Gastroesophageal sphincter (tissue), 4 donors: ENCODE data around the gene CTNND2. TPM values are rescaled to one million over a fixed set of nuclear protein-coding genes. Genes with fewer than 3 reads are reported as not detected.

Experiments used
- ATAC-seq: fragments of 150-250 bp; one replicate; pipeline ENCODE4 v1.9.1; 2016; ENCODE audit warnings: mild to moderate bottlenecking, moderate library complexity
- H3K27ac ChIP-seq, 4 donors: fragments of 200-600 bp; sonication (generic) in 3 of 4; 1 replicate in 3 of 4; 2 replicates in 1 of 4; pipeline ENCODE4 v1.5.1; 2016 to 2019
- H3K27me3 ChIP-seq: fragments of 200-600 bp; sonication (generic); one replicate; pipeline ENCODE4 v1.5.1; 2019
- H3K36me3 ChIP-seq, 2 donors: fragments of 200-600 bp; sonication (generic); one replicate each; pipeline ENCODE4 v1.5.1; 2019; ENCODE audit warnings: control low read depth in 1 of 2
- H3K4me1 ChIP-seq, 3 donors: fragments of 200-600 bp; sonication (generic); 1 replicate in 2 of 3; 2 replicates in 1 of 3; pipeline ENCODE4 v1.5.1; 2016 to 2019; ENCODE audit warnings: control low read depth in 2 of 3
- H3K4me3 ChIP-seq, 2 donors: fragments of 200-600 bp; sonication (generic); one replicate each; pipeline ENCODE4 v1.5.1; 2019; ENCODE audit warnings: mild to moderate bottlenecking in 1 of 2, moderate library complexity in 1 of 2
- H3K9me3 ChIP-seq, 3 donors: fragments of 200-600 bp; sonication (generic); one replicate each; pipeline ENCODE4 v1.5.1; 2017 to 2019; ENCODE audit warnings: control low read depth in 2 of 3
- CTCF ChIP-seq, 4 experiments: fragments of 200-600 bp in 2 of 4; fragments of 450-650 bp in 2 of 4; sonication (generic) in 1 of 4; IDR thresholded peaks; one replicate each; pipeline ENCODE4 v1.5.1; 2017 to 2019; ENCODE audit warnings: antibody characterized with exemption in 4 of 4, mild to moderate bottlenecking in 2 of 4, moderate library complexity in 2 of 4
- EP300 ChIP-seq: sonication (generic); formaldehyde crosslinking; IDR thresholded peaks from one replicate; pipeline ENCODE4 v1.6.1; 2017; ENCODE audit warnings: antibody characterized with exemption, mild to moderate bottlenecking
- POLR2A ChIP-seq, 2 donors: fragments of 450-650 bp; IDR thresholded peaks; one replicate each; pipeline ENCODE4 v1.6.1; 2017; ENCODE audit warnings: antibody characterized with exemption in 2 of 2, mild to moderate bottlenecking in 2 of 2, moderate library complexity in 1 of 2
- POLR2AphosphoS5 ChIP-seq: sonication (generic); formaldehyde crosslinking; IDR thresholded peaks from one replicate; pipeline ENCODE4 v1.6.1; 2017; ENCODE audit warnings: antibody characterized with exemption
- WGBS, 2 donors: methylation state at CpG; one replicate each; pipeline ENCODE4 v1.1.5; 2018; ENCODE audit warnings: low coverage in 1 of 2; 5-methylcytosine and 5-hydroxymethylcytosine counted together
- total RNA-seq, 4 donors: library from RNA; depleted of rRNA; stranded (reverse); fragments of >200 nt; gene quantifications; one replicate each; pipeline ENCODE4 v1.1.0, GENCODE V29; 2016

Gene CTNND2
- total RNA-seq, 4 donors from 2014 or later = 0.40 to 3.1 (median 1.9) TPM

DNA sequence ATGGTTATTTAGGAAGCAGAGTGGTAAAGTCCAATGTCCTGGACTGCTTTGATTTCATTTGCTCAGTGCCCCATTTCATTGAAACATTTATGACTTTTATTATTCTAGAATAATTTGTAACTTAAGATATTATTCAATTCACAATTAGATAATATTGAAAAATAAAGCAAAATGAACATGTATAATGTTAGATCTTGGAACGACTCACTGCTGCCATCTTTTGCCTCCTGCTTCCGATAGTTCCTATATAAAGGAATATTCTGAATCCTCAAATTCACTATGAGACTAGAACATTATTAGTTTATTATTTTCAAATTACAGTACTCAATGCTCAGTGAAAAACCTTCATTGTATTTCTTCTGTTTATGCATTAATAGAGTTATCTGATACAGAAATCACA, 2.3 kb upstream of the CTNND2 start:
- TF ChIP-seq POLR2AphosphoS5 (no peak), POLR2A (IDR thresholded peaks at IDR 0.05) (no peak), EP300 (no peak), CTCF (IDR thresholded peaks at IDR 0.05) (no peak)
- no peak for ATAC-seq
- H3K27me3 ChIP-seq = peaks cover 62% of the 10 kb centered on the region

DNA sequence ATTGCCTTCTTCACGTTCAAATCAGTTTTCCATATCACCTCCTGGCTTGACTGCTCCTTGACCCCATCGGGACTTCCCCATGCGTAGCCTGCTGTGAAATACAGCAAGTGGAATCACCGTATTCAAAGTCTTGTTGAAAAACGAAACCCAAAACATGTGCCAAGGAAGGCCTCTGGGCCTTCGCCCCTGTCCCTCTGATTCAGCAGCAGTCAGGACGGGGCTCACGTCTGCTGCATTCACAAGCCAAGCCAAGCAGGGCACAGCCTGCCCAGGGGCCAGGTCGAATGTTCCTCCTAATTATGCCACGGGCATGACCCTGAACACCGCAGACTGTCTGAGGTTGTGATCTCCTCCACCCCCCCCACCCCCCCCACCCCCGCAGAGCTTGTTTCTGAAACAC, 960 bp upstream of the CTNND2 start:
- no peaks in the 10 kb centered on the region for H3K36me3 ChIP-seq
- TF ChIP-seq POLR2A (IDR thresholded peaks at IDR 0.05) = no peak
- peaks cover 58% of the 10 kb centered on the region for H3K27me3 ChIP-seq
- no peak overlapping the region for H3K27ac ChIP-seq
- no peak overlapping the region for H3K4me3 ChIP-seq
- WGBS, 2 donors = 21 to 30% methylated on average over 5 to 6 of the region's 12 CpGs
- H3K4me1 ChIP-seq = peaks cover 0 to 9% (median 0%) of the 10 kb centered on the region in 3 donors
- no peak for ATAC-seq
- H3K9me3 ChIP-seq = no peaks in the 10 kb centered on the region

More for the DNA sequence above, 2.3 kb upstream of the CTNND2 start:
- Histone ChIP-seq H3K36me3 (no peaks in the 10 kb centered on the region), H3K27ac (no peak overlapping the region), H3K9me3 (no peaks in the 10 kb centered on the region), H3K4me3 (no peak overlapping the region), H3K4me1 (peaks cover 0 to 9% (median 0%) of the 10 kb centered on the region in 3 donors)
- 29 to 35% methylated on average over 2 of the region's 2 CpGs for WGBS, 2 donors

DNA sequence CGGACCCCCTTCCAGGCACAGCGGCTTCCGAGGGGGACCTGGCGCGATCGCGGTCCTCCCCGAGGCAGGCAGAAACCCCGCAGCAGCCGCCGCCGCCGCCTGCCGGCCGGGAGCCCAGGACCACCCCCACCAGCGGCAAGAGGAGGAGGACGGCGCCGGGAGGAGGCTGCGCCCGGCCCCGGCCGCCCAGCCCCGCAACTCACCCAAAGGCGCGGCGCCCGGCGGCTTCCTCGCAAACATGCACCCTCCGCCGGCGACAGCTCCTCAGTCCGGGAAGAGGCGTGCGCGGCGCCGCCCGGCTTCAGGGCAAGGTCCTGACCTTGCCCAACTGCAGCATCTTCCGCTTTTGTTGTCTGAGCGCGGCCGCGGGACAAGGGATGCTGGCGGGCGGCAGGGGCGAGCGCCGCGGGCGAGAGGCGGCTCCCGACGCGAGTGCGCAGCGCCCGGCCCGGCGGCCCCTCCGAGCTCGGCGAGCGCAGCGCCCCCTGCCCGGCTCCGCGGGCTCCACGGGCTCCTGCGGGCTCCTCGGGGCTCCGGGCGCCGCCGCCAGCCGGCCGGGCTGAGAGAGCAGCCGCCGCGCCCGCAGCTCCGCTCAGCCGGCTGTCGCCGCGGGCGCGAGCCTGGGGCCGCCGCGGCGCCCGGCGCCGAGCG, 507 bp downstream of the CTNND2 start:
- Histone ChIP-seq H3K27ac (peak overlapping the region in 1 of 4 donors; percentile 51), H3K9me3 (no peaks in the 10 kb centered on the region), H3K4me1 (peaks cover 0 to 9% (median 0%) of the 10 kb centered on the region in 3 donors), H3K4me3 (peak overlapping the region; percentile 7 to 47), H3K27me3 (peaks cover 54% of the 10 kb centered on the region), H3K36me3 (no peaks in the 10 kb centered on the region)
- TF ChIP-seq POLR2A (IDR thresholded peaks at IDR 0.05) = no peak
- no peak for TF ChIP-seq EP300
- TF ChIP-seq POLR2AphosphoS5 = no peak
- TF ChIP-seq CTCF (IDR thresholded peaks at IDR 0.05) = no peak
- peak; percentile 34 for ATAC-seq
- no CpG with 5 or more reads among the region's 97 CpGs for WGBS, 2 donors

GRCh38 chr5:11903121-11903613, 1.1 kb downstream of the CTNND2 start:
- Histone ChIP-seq H3K27ac (peak overlapping the region in 1 of 4 donors; percentile 51), H3K4me3 (peak overlapping the region in 1 of 2 donors; percentile 47), H3K9me3 (no peaks in the 10 kb centered on the region), H3K4me1 (peaks cover 0 to 9% (median 0%) of the 10 kb centered on the region in 3 donors), H3K36me3 (no peaks in the 10 kb centered on the region), H3K27me3 (peaks cover 54% of the 10 kb centered on the region)
- 0 to 7% methylated on average over 3 to 7 of the region's 23 CpGs for WGBS, 2 donors
- no peak for ATAC-seq
- TF ChIP-seq POLR2AphosphoS5 = no peak
- no peak for TF ChIP-seq CTCF (IDR thresholded peaks at IDR 0.05)
- no peak for TF ChIP-seq EP300
- no peak for TF ChIP-seq POLR2A (IDR thresholded peaks at IDR 0.05)

GRCh38 chr5:11902201-11902619, 2.0 kb downstream of the CTNND2 start:
- TF ChIP-seq POLR2AphosphoS5 = no peak
- TF ChIP-seq EP300 = no peak
- TF ChIP-seq CTCF (IDR thresholded peaks at IDR 0.05) = no peak
- no peak for TF ChIP-seq POLR2A (IDR thresholded peaks at IDR 0.05)
- Histone ChIP-seq H3K4me1 (peaks cover 0 to 9% (median 0%) of the 10 kb centered on the region in 3 donors), H3K4me3 (no peak overlapping the region), H3K27ac (no peak overlapping the region), H3K36me3 (no peaks in the 10 kb centered on the region), H3K9me3 (peaks cover 0 to 2% (median 0%) of the 10 kb centered on the region in 3 donors), H3K27me3 (peaks cover 49% of the 10 kb centered on the region)
- ATAC-seq = no peak
- 55 to 64% methylated on average over 2 to 7 of the region's 8 CpGs for WGBS, 2 donors
